K562 (cell line): ENCODE data around the gene MS4A13. TPM values are rescaled to one million over a fixed set of nuclear protein-coding genes. Genes with fewer than 3 reads are reported as not detected.

Experiments
- ATAC-seq: fragments of 200-7000 bp; cut with Tn5 transposase; 3 replicates; pipeline ENCODE4 v1.9.1; 2020; ENCODE audit warnings: moderate library complexity
- BruUV-seq: library from RNA; stranded (reverse); fragments of 400-500 nt; replicated peaks from 2 replicates; lab custom pipeline; 2021; lab: Mats Ljungman, UMichigan
- CTCF ChIA-PET: fragments of 300-600 bp; formaldehyde crosslinking; extraction: SDS; loops from one replicate; lab custom pipeline; 2021; ENCODE audit warnings: low intra/inter-chr PET ratio; lab: Yijun Ruan, JAX
- POLR2A ChIA-PET: fragments of 300-600, 350-650 bp; sonication (Branson Sonifier 250); formaldehyde crosslinking; extraction: SDS; loops from one replicate; lab custom pipeline; 2021; ENCODE audit warnings: antibody characterized with exemption, inconsistent platforms; lab: Yijun Ruan, JAX
- DNase-seq, 4 experiments: peaks; one replicate each; pipeline versions ENCODE4 v3.0.0 to v3.0.0-alpha.2; 2011 to 2018; ENCODE audit warnings: low spot score in 3 of 4, mixed read lengths in 3 of 4; ENCODE audit errors: extremely low read depth in 1 of 4
- FAIRE-seq: peaks from 2 replicates; lab custom pipeline; 2011; peaks lifted over from hg19 to GRCh38; lab: Jason Lieb, UNC
- H2AFZ ChIP-seq: 2 replicates; pipeline ENCODE4 v1.6.0; 2011; ENCODE audit warnings: low read depth, low read length, control low read depth, inconsistent platforms
- H3K27ac ChIP-seq: fragments of 200-600 bp; 3 replicates; pipeline ENCODE4 v1.8.0; 2011; ENCODE audit warnings: low read depth, mild to moderate bottlenecking, control low read depth, inconsistent platforms, low read length, moderate library complexity, mixed read lengths; ENCODE audit errors: extremely low read depth
- H3K27me3 ChIP-seq, 2 experiments: fragments of 300-600 bp in 1 of 2; 2 replicates in 1 of 2; 3 replicates in 1 of 2; pipeline versions ENCODE4 v1.6.0 to v1.8.0; 2011; ENCODE audit warnings: inconsistent platforms in 2 of 2, low read length in 2 of 2, mild to moderate bottlenecking in 1 of 2, mixed read lengths in 1 of 2, moderate library complexity in 1 of 2; ENCODE audit not compliant: control insufficient read depth in 2 of 2, insufficient read depth in 2 of 2
- H3K36me3 ChIP-seq: fragments of 300-600 bp; 3 replicates; pipeline ENCODE4 v1.8.0; 2011; ENCODE audit warnings: mild to moderate bottlenecking, low read length, inconsistent platforms; ENCODE audit not compliant: control insufficient read depth, insufficient read depth
- H3K4me1 ChIP-seq, 2 experiments: fragments of 200-600 bp in 1 of 2; replicated peaks in 1 of 2; 2 replicates in 1 of 2; 3 replicates in 1 of 2; pipeline versions ENCODE4 v1.5.1 to v1.8.0; 2011; ENCODE audit warnings: inconsistent platforms in 2 of 2, low read length in 2 of 2, mild to moderate bottlenecking in 1 of 2, mixed read lengths in 1 of 2, moderate library complexity in 1 of 2; ENCODE audit not compliant: control insufficient read depth in 2 of 2, insufficient read depth in 2 of 2
- H3K4me2 ChIP-seq: 2 replicates; pipeline ENCODE4 v1.6.1; 2011; ENCODE audit warnings: low read length, control low read depth, inconsistent platforms, mixed read lengths; ENCODE audit not compliant: insufficient read depth
- H3K4me3 ChIP-seq: fragments of 200-600 bp; sonication (generic), shearing (Covaris generic); 2 replicates; pipeline ENCODE4 v1.5.1; 2016; ENCODE audit warnings: control low read depth, inconsistent platforms
- H3K79me2 ChIP-seq: fragments of 200-600 bp; 3 replicates; pipeline ENCODE4 v1.8.0; 2011; ENCODE audit warnings: low read length, inconsistent platforms; ENCODE audit not compliant: control insufficient read depth, insufficient read depth
- H3K9ac ChIP-seq, 2 experiments: 2 replicates each; pipeline versions ENCODE4 v1.6.0 to v1.6.1; 2011; ENCODE audit warnings: low read depth in 2 of 2, low read length in 2 of 2, control low read depth in 1 of 2, inconsistent platforms in 1 of 2, mild to moderate bottlenecking in 1 of 2, mixed read lengths in 1 of 2; ENCODE audit not compliant: insufficient read depth in 1 of 2
- H3K9me1 ChIP-seq: one replicate; pipeline ENCODE4 v1.6.0; 2011; ENCODE audit warnings: inconsistent platforms, mild to moderate bottlenecking, low read length, moderate library complexity; ENCODE audit not compliant: control insufficient read depth, insufficient read depth
- H3K9me3 ChIP-seq: replicated peaks from 2 replicates; pipeline ENCODE4 v1.5.1; 2011; ENCODE audit warnings: low read depth, low read length, inconsistent platforms; ENCODE audit not compliant: control insufficient read depth, insufficient read depth
- H4K20me1 ChIP-seq: replicated peaks from 2 replicates; pipeline ENCODE4 v1.6.1; 2011; ENCODE audit warnings: low read length, inconsistent platforms, mixed read lengths; ENCODE audit not compliant: control insufficient read depth, insufficient read depth
- GABPA ChIP-seq: fragments of 200-800 bp; sonication (Bioruptor generic); conservative IDR thresholded peaks from 2 replicates; pipeline ENCODE4 v1.6.1; 2016; ENCODE audit warnings: low read depth, missing genetic modification characterization, missing compliant biosample characterization
- L3MBTL2 ChIP-seq: fragments of 450-650 bp; IDR thresholded peaks from 2 replicates; pipeline ENCODE4 v1.6.1; 2016; ENCODE audit warnings: mild to moderate bottlenecking, moderate library complexity
- SPI1 ChIP-seq: IDR thresholded peaks from 2 replicates; pipeline ENCODE4 v1.6.1; 2011; ENCODE audit warnings: low read depth, low read length, control low read depth, borderline replicate concordance
- ZNF717 ChIP-seq: fragments of 250-450 bp; sonication (Bioruptor Pico); IDR thresholded peaks from 2 replicates; pipeline ENCODE4 v1.5.0; 2021
- WGBS: fragments of 100-300 bp; shearing (Covaris generic); methylation state at CpG from one replicate; pipeline ENCODE4 v1.1.6; 2016; ENCODE audit warnings: low coverage, mixed read lengths; ENCODE audit not compliant: insufficient coverage; ENCODE audit errors: missing lambda C conversion rate; 5-methylcytosine and 5-hydroxymethylcytosine counted together
- in situ Hi-C: fragments of 300-500 bp; cut with MboI; formaldehyde crosslinking; loops from 4 replicates; pipeline ENCODE4 v1.15.0; 2018; ENCODE audit warnings: inconsistent platforms, mixed read lengths
- intact Hi-C: fragments of 100-400 bp; cut with micrococcal nuclease; formaldehyde crosslinking; loops from 2 replicates; pipeline ENCODE4 v1.14.2; 2022
- polyA plus RNA-seq, 8 experiments: library from polyadenylated mRNA; depleted of rRNA in 4 of 8; stranded (reverse) in 5 of 8; unstranded in 3 of 8; fragments of >200 nt; fragmentation: Nextera tagmentation in 2 of 8; fragmentation: Illumina TruSeq in 1 of 8; extraction: Ambion mirVana in 2 of 8; extraction: Trizol in 1 of 8; gene quantifications; 2 replicates each; pipeline versions ENCODE4 v1.2.1 to v1.2.3, GENCODE V29; 2011 to 2014; ENCODE audit warnings: inconsistent platforms in 1 of 8, missing spikeins in 1 of 8
- total RNA-seq, 7 experiments: library from RNA; depleted of rRNA in 6 of 7; stranded (reverse); fragments of >200 nt in 6 of 7; fragmentation: Illumina TruSeq in 2 of 7; extraction: Trizol in 2 of 7; gene quantifications; 2 replicates each; pipeline versions ENCODE4 v1.2.1 to v1.2.3, GENCODE V29; 2011 to 2021; ENCODE audit warnings: low replicate concordance in 1 of 7
- TF ChIP-seq, protein P1 (sequence below), 3 experiments: fragments of 200-800 bp in 1 of 3; fragments of 250-450 bp in 1 of 3; fragments of 450-650 bp in 1 of 3; sonication (Bioruptor Pico) in 1 of 3; sonication (Bioruptor generic) in 1 of 3; formaldehyde crosslinking in 1 of 3; IDR thresholded peaks; 2 replicates each; pipeline versions ENCODE4 v1.6.1 to v1.8.0; 2016 to 2022; ENCODE audit warnings: mild to moderate bottlenecking in 2 of 3, missing genetic modification characterization in 2 of 3, missing compliant biosample characterization in 1 of 3, moderate library complexity in 1 of 3
- TF ChIP-seq, protein P2 (sequence below), 2 experiments: fragments of 450-650 bp in 1 of 2; sonication (generic) in 1 of 2; formaldehyde crosslinking in 1 of 2; IDR thresholded peaks; 2 replicates each; pipeline versions ENCODE4 v1.7.1 to v1.9.0; 2016 to 2022; ENCODE audit warnings: inconsistent platforms in 1 of 2, mild to moderate bottlenecking in 1 of 2, missing genetic modification reagents in 1 of 2
- TF ChIP-seq, protein P3 (sequence below): IDR thresholded peaks from 2 replicates; pipeline ENCODE4 v1.6.1; 2014; ENCODE audit warnings: antibody characterized with exemption

MS4A13 gene
- total and polyA plus RNA-seq, 9 of the 15 experiments (the other 6 are each of a cell fraction or from before 2014, with no cell fraction given) = 0.15 to 0.43 (median 0.36) TPM; not detected in 6

DNA sequence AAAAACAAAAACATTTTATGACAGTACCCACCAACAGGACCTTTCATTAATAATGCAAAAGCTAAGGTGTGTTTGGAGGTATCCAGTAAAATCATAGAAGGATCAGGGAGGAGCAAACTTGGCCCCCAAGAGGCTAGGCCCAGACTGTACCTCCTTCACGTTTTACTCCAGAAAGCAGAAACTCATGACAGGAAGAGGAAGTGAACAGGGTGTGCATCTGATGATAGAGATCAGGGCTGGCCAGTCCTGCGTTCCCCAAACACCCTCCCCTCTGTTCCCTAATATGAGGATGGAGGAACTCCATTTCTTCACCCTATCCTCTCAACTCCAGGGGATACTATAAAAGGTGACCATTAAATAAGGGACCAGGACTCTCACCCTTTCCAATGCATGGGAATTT is 32.8 kb upstream of the MS4A13 start:
- ChIA-PET POLR2A (no interaction called here), CTCF (no interaction called here)
- BruUV-seq = no TSS peak
- Histone ChIP-seq H3K9me3 (no peaks in the 10 kb centered on the region), H3K9ac (no peak overlapping the region), H4K20me1 (no peaks in the 10 kb centered on the region), H3K27ac (no peak overlapping the region), H3K27me3 (no peaks in the 10 kb centered on the region), H3K4me1 (no peaks in the 10 kb centered on the region), H2AFZ (0 out of 2 replicates have a peak overlapping the region, but pooled peaks have one; percentile 7), H3K36me3 (no peaks in the 10 kb centered on the region), H3K79me2 (no peaks in the 10 kb centered on the region), H3K4me2 (no peak overlapping the region), H3K4me3 (no peak overlapping the region), H3K9me1 (no peaks in the 10 kb centered on the region)
- DNase-seq = no peak
- ATAC-seq = peak; percentile 47; the same call in 2 of the 3 replicates
- no peak for FAIRE-seq
- intact Hi-C loops (loop anchor here (10.0 kb wide), 1 partner anchor 132 kb away; no protein-coding TSS in a partner anchor), in situ Hi-C loops (no loop called here)
- 0% methylated on average over 2 of the region's 2 CpGs for WGBS
- TF ChIP-seq, protein P1, sequence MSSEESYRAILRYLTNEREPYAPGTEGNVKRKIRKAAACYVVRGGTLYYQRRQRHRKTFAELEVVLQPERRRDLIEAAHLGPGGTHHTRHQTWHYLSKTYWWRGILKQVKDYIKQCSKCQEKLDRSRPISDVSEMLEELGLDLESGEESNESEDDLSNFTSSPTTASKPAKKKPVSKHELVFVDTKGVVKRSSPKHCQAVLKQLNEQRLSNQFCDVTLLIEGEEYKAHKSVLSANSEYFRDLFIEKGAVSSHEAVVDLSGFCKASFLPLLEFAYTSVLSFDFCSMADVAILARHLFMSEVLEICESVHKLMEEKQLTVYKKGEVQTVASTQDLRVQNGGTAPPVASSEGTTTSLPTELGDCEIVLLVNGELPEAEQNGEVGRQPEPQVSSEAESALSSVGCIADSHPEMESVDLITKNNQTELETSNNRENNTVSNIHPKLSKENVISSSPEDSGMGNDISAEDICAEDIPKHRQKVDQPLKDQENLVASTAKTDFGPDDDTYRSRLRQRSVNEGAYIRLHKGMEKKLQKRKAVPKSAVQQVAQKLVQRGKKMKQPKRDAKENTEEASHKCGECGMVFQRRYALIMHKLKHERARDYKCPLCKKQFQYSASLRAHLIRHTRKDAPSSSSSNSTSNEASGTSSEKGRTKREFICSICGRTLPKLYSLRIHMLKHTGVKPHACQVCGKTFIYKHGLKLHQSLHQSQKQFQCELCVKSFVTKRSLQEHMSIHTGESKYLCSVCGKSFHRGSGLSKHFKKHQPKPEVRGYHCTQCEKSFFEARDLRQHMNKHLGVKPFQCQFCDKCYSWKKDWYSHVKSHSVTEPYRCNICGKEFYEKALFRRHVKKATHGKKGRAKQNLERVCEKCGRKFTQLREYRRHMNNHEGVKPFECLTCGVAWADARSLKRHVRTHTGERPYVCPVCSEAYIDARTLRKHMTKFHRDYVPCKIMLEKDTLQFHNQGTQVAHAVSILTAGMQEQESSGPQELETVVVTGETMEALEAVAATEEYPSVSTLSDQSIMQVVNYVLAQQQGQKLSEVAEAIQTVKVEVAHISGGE (CRISPR knock-in tag; IDR thresholded peaks at IDR 0.05) = 0 out of 6 replicates have a peak, but pooled peaks of 1 of the 3 experiments have one; percentile 38
- TF ChIP-seq L3MBTL2 = peak; percentile 21; the same call in 1 of the 2 replicates
- TF ChIP-seq, protein P2, sequence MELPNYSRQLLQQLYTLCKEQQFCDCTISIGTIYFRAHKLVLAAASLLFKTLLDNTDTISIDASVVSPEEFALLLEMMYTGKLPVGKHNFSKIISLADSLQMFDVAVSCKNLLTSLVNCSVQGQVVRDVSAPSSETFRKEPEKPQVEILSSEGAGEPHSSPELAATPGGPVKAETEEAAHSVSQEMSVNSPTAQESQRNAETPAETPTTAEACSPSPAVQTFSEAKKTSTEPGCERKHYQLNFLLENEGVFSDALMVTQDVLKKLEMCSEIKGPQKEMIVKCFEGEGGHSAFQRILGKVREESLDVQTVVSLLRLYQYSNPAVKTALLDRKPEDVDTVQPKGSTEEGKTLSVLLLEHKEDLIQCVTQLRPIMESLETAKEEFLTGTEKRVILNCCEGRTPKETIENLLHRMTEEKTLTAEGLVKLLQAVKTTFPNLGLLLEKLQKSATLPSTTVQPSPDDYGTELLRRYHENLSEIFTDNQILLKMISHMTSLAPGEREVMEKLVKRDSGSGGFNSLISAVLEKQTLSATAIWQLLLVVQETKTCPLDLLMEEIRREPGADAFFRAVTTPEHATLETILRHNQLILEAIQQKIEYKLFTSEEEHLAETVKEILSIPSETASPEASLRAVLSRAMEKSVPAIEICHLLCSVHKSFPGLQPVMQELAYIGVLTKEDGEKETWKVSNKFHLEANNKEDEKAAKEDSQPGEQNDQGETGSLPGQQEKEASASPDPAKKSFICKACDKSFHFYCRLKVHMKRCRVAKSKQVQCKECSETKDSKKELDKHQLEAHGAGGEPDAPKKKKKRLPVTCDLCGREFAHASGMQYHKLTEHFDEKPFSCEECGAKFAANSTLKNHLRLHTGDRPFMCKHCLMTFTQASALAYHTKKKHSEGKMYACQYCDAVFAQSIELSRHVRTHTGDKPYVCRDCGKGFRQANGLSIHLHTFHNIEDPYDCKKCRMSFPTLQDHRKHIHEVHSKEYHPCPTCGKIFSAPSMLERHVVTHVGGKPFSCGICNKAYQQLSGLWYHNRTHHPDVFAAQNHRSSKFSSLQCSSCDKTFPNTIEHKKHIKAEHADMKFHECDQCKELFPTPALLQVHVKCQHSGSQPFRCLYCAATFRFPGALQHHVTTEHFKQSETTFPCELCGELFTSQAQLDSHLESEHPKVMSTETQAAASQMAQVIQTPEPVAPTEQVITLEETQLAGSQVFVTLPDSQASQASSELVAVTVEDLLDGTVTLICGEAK (IDR thresholded peaks at IDR 0.05) = peak; percentile 73
- TF ChIP-seq, protein P2 (CRISPR knock-in tag; IDR thresholded peaks at IDR 0.05) = no peak
- TF ChIP-seq, protein P3, sequence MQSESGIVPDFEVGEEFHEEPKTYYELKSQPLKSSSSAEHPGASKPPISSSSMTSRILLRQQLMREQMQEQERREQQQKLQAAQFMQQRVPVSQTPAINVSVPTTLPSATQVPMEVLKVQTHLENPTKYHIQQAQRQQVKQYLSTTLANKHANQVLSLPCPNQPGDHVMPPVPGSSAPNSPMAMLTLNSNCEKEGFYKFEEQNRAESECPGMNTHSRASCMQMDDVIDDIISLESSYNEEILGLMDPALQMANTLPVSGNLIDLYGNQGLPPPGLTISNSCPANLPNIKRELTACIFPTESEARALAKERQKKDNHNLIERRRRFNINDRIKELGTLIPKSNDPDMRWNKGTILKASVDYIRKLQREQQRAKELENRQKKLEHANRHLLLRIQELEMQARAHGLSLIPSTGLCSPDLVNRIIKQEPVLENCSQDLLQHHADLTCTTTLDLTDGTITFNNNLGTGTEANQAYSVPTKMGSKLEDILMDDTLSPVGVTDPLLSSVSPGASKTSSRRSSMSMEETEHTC = peak; percentile 51; the same call in 1 of the 2 replicates
- TF ChIP-seq SPI1 = peak; percentile 87; the same call in 1 of the 2 replicates
- no peak for TF ChIP-seq ZNF717
- peak; percentile 63 for TF ChIP-seq GABPA
